ENCODE measurements around the gene MYADM.

GRCh38 chr19:53892301-53892980 is 24.8 kb downstream of the MYADM start:
- no peak for TF ChIP-seq CTCF (IDR thresholded peaks at IDR 0.05; ENCODE audit: poor library complexity, severe bottlenecking)
- no peak for TF ChIP-seq EP300 (conservative IDR thresholded peaks at IDR 0.05; ENCODE audit: poor library complexity, severe bottlenecking)
- TF ChIP-seq REST (IDR thresholded peaks at IDR 0.05; ENCODE audit: borderline replicate concordance) = no peak
- no peak for TF ChIP-seq MXI1 (conservative IDR thresholded peaks at IDR 0.05; ENCODE audit: poor library complexity, severe bottlenecking)
- no peak for TF ChIP-seq EZH2 (IDR thresholded peaks at IDR 0.05; ENCODE audit: borderline replicate concordance, insufficient read depth, low read length, poor library complexity, severe bottlenecking)
- TF ChIP-seq TAF1 (IDR thresholded peaks at IDR 0.05; ENCODE audit: low read depth) = no peak

Measured in neural cell (in vitro differentiated cells).